HepG2 (cell line): Measurements from ENCODE around the gene DLG2.

Experiments used
- BHLHE40 ChIP-seq: IDR thresholded peaks from 2 replicates; pipeline ENCODE4 v1.6.1; 2011; ENCODE audit warnings: low read length, improper control_type of control experiment
- GABPB1 ChIP-seq: IDR thresholded peaks from 2 replicates; pipeline ENCODE4 v1.6.1; 2016; ENCODE audit warnings: mild to moderate bottlenecking, missing genetic modification reagents, moderate library complexity, missing compliant biosample characterization
- SP1 ChIP-seq, 2 experiments: fragments of 450-650 bp in 1 of 2; sonication (generic) in 1 of 2; formaldehyde crosslinking in 1 of 2; IDR thresholded peaks; 2 replicates each; pipeline versions ENCODE4 v1.4.0 to v1.6.1; 2016 to 2020; ENCODE audit warnings: missing genetic modification reagents in 1 of 2
- ZNF180 ChIP-seq: sonication (generic); formaldehyde crosslinking; IDR thresholded peaks from 2 replicates; pipeline ENCODE4 v1.4.0; 2020; ENCODE audit warnings: low read depth, missing genetic modification reagents, borderline replicate concordance
- ZNF317 ChIP-seq: sonication (generic); formaldehyde crosslinking; IDR thresholded peaks from 2 replicates; pipeline ENCODE4 v1.5.0; 2020; ENCODE audit warnings: mild to moderate bottlenecking, missing genetic modification reagents
- ZNF552 ChIP-seq: sonication (generic); formaldehyde crosslinking; IDR thresholded peaks from 2 replicates; pipeline ENCODE4 v1.9.0; 2022; ENCODE audit warnings: missing genetic modification reagents, mild to moderate bottlenecking, borderline replicate concordance
- TF ChIP-seq, protein P1 (sequence below): sonication (generic); formaldehyde crosslinking; IDR thresholded peaks from 2 replicates; pipeline ENCODE4 v1.4.0; 2020; ENCODE audit warnings: missing genetic modification reagents, borderline replicate concordance
- TF ChIP-seq, protein P2 (sequence below): sonication (generic); formaldehyde crosslinking; IDR thresholded peaks from 2 replicates; pipeline ENCODE4 v1.5.0; 2020; ENCODE audit warnings: mild to moderate bottlenecking, missing genetic modification reagents, moderate library complexity

DNA sequence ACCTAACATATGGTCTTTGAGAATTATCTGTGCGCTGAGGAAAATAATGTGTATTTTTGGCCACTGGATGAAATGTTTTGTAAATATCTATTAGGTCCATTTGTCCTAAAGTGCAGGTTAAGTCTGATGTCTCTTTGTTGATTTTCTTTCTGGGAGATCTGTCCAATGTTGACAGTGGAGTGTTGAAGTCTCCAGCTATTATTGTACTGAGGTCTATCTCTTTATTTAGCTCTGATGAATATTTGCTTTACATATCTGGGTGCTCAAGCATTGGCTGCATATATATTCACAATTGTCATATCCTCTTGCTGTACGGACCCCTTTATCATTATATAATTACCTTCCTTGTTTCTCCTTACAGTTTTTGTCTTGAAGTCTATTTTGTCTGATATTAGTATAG, 833.8 kb downstream of the DLG2 start:
- TF ChIP-seq SP1 (IDR thresholded peaks at IDR 0.05) (no peak), SP1 (CRISPR knock-in tag; IDR thresholded peaks at IDR 0.05) (no peak), ZNF317 (no peak), ZNF180 (no peak), GABPB1 (CRISPR knock-in tag) (no peak), ZNF552 (CRISPR knock-in tag) (no peak), BHLHE40 (no peak)
- TF ChIP-seq, protein P1, sequence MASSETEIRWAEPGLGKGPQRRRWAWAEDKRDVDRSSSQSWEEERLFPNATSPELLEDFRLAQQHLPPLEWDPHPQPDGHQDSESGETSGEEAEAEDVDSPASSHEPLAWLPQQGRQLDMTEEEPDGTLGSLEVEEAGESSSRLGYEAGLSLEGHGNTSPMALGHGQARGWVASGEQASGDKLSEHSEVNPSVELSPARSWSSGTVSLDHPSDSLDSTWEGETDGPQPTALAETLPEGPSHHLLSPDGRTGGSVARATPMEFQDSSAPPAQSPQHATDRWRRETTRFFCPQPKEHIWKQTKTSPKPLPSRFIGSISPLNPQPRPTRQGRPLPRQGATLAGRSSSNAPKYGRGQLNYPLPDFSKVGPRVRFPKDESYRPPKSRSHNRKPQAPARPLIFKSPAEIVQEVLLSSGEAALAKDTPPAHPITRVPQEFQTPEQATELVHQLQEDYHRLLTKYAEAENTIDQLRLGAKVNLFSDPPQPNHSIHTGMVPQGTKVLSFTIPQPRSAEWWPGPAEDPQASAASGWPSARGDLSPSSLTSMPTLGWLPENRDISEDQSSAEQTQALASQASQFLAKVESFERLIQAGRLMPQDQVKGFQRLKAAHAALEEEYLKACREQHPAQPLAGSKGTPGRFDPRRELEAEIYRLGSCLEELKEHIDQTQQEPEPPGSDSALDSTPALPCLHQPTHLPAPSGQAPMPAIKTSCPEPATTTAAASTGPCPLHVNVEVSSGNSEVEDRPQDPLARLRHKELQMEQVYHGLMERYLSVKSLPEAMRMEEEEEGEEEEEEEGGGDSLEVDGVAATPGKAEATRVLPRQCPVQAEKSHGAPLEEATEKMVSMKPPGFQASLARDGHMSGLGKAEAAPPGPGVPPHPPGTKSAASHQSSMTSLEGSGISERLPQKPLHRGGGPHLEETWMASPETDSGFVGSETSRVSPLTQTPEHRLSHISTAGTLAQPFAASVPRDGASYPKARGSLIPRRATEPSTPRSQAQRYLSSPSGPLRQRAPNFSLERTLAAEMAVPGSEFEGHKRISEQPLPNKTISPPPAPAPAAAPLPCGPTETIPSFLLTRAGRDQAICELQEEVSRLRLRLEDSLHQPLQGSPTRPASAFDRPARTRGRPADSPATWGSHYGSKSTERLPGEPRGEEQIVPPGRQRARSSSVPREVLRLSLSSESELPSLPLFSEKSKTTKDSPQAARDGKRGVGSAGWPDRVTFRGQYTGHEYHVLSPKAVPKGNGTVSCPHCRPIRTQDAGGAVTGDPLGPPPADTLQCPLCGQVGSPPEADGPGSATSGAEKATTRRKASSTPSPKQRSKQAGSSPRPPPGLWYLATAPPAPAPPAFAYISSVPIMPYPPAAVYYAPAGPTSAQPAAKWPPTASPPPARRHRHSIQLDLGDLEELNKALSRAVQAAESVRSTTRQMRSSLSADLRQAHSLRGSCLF (CRISPR knock-in tag) = no peak
- TF ChIP-seq, protein P2, sequence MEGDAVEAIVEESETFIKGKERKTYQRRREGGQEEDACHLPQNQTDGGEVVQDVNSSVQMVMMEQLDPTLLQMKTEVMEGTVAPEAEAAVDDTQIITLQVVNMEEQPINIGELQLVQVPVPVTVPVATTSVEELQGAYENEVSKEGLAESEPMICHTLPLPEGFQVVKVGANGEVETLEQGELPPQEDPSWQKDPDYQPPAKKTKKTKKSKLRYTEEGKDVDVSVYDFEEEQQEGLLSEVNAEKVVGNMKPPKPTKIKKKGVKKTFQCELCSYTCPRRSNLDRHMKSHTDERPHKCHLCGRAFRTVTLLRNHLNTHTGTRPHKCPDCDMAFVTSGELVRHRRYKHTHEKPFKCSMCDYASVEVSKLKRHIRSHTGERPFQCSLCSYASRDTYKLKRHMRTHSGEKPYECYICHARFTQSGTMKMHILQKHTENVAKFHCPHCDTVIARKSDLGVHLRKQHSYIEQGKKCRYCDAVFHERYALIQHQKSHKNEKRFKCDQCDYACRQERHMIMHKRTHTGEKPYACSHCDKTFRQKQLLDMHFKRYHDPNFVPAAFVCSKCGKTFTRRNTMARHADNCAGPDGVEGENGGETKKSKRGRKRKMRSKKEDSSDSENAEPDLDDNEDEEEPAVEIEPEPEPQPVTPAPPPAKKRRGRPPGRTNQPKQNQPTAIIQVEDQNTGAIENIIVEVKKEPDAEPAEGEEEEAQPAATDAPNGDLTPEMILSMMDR (CRISPR knock-in tag) = no peak
